HG02759 (cell line): ENCODE data around the gene ZNF77.
"Not testable (repeated sequence)": the region's sequence is repeated elsewhere in the genome, so short reads cannot be mapped to it uniquely, and the experiment has no call there.

Experiments used
- ATAC-seq: cut with Tn5 transposase; IDR thresholded peaks from one replicate; pipeline ENCODE4 v1.9.1; 2021; ENCODE audit warnings: mild to moderate bottlenecking, moderate library complexity; ENCODE audit not compliant: unreplicated experiment

ZNF77 gene

GRCh38 chr19:2944775-2945574 is at the start of gene ZNF77:
ZNF77 (minus strand) TSS chr19:2944971; CDS start chr19:2944840, 131 bp downstream.
- ATAC-seq, result peak; percentile 95

- ATAC-seq, result no peak
Observed at GRCh38 chr19:2993579-2993978, 48.8 kb upstream of the ZNF77 start.

- ATAC-seq, result no peak
Observed at GRCh38 chr19:2992958-2993357, 48.2 kb upstream of the ZNF77 start.

- not testable (repeated sequence) for ATAC-seq
Observed at GRCh38 chr19:2992333-2992732, 47.6 kb upstream of the ZNF77 start.

- no peak for ATAC-seq
Observed at GRCh38 chr19:2989236-2989946, 44.6 kb upstream of the ZNF77 start.

- ATAC-seq, result no peak
Observed at GRCh38 chr19:2988568-2988967, 43.8 kb upstream of the ZNF77 start.

GRCh38 chr19:2987797-2988196 is 43.0 kb upstream of the ZNF77 start:
- no peak for ATAC-seq

GRCh38 chr19:2986951-2987524 is 42.3 kb upstream of the ZNF77 start:
- no peak for ATAC-seq

GRCh38 chr19:2984215-2984528 is 39.4 kb upstream of the ZNF77 start:
- no peak for ATAC-seq

GRCh38 chr19:2983351-2984214 is 38.8 kb upstream of the ZNF77 start:
- ATAC-seq, result no peak

- ATAC-seq, result no peak
Observed at GRCh38 chr19:2982983-2983350, 38.2 kb upstream of the ZNF77 start.

GRCh38 chr19:2982561-2982960 is 37.8 kb upstream of the ZNF77 start:
- ATAC-seq, result no peak

- ATAC-seq, result no peak
Observed at GRCh38 chr19:2981898-2982297, 37.1 kb upstream of the ZNF77 start.

- no peak for ATAC-seq
Observed at GRCh38 chr19:2978772-2979171, 34.0 kb upstream of the ZNF77 start.

- ATAC-seq, result no peak
Observed at GRCh38 chr19:2978166-2978767, 33.5 kb upstream of the ZNF77 start.

- ATAC-seq, result no peak
Observed at GRCh38 chr19:2977746-2978138, 33.0 kb upstream of the ZNF77 start.

GRCh38 chr19:2977001-2977745 is 32.4 kb upstream of the ZNF77 start, which contains the start of gene TLE6:
TLE6 (plus strand) TSS chr19:2977564; CDS start chr19:2978234, 670 bp downstream.
- peak; percentile 97 for ATAC-seq

GRCh38 chr19:2976609-2977000 is 31.8 kb upstream of the ZNF77 start:
- ATAC-seq, result no peak

- no peak for ATAC-seq
Observed at GRCh38 chr19:2974342-2975041, 29.7 kb upstream of the ZNF77 start.
